Trophoblast cell (in vitro differentiated cells and primary cell): ENCODE measurements around the gene ITGA6.

Experiments
- DNase-seq, 2 donors: peaks; one replicate each; pipeline ENCODE4 v3.0.0-alpha.2; 2016
- H2AFZ ChIP-seq: 2 replicates; pipeline ENCODE4 v1.6.1; 2013; ENCODE audit warnings: low read length, moderate library complexity, mild to moderate bottlenecking; ENCODE audit not compliant: insufficient read depth, poor library complexity
- H2AK5ac ChIP-seq: 2 replicates; pipeline ENCODE4 v1.6.1; 2013; ENCODE audit warnings: mild to moderate bottlenecking, low read length
- H2BK120ac ChIP-seq: 2 replicates; pipeline ENCODE4 v1.6.1; 2013; ENCODE audit warnings: low read length, mild to moderate bottlenecking, moderate library complexity; ENCODE audit not compliant: insufficient read depth, poor library complexity
- H2BK12ac ChIP-seq: 2 replicates; pipeline ENCODE4 v1.6.1; 2013; ENCODE audit warnings: mild to moderate bottlenecking, low read length, moderate library complexity
- H2BK5ac ChIP-seq: 2 replicates; pipeline ENCODE4 v1.6.1; 2013; ENCODE audit warnings: low read length, low read depth, moderate library complexity, mild to moderate bottlenecking; ENCODE audit not compliant: poor library complexity
- H3K14ac ChIP-seq: 2 replicates; pipeline ENCODE4 v1.6.1; 2013; ENCODE audit warnings: mild to moderate bottlenecking, low read length
- H3K18ac ChIP-seq: 2 replicates; pipeline ENCODE4 v1.6.1; 2013; ENCODE audit warnings: mild to moderate bottlenecking, low read length
- H3K23ac ChIP-seq: 2 replicates; pipeline ENCODE4 v1.6.1; 2013; ENCODE audit warnings: low read length
- H3K27ac ChIP-seq: 2 replicates; pipeline ENCODE4 v1.5.1; 2013; ENCODE audit warnings: low read depth, mild to moderate bottlenecking, inconsistent platforms, low read length, moderate library complexity
- H3K27me3 ChIP-seq: 2 replicates; pipeline ENCODE4 v1.6.1; 2013; ENCODE audit warnings: inconsistent platforms, mild to moderate bottlenecking, low read length, moderate library complexity; ENCODE audit not compliant: insufficient read depth
- H3K36me3 ChIP-seq, 2 experiments: 1 replicate in 1 of 2; 2 replicates in 1 of 2; pipeline ENCODE4 v1.6.1; 2013; ENCODE audit warnings: low read length in 2 of 2, mild to moderate bottlenecking in 2 of 2, moderate library complexity in 1 of 2; ENCODE audit not compliant: insufficient read depth in 2 of 2, control insufficient read depth in 1 of 2
- H3K4ac ChIP-seq: 2 replicates; pipeline ENCODE4 v1.6.1; 2013; ENCODE audit warnings: low read depth, mild to moderate bottlenecking, low read length, moderate library complexity
- H3K4me1 ChIP-seq, 2 experiments: 1 replicate in 1 of 2; 2 replicates in 1 of 2; pipeline ENCODE4 v1.6.1; 2013; ENCODE audit warnings: low read length in 2 of 2, mild to moderate bottlenecking in 2 of 2, moderate library complexity in 1 of 2; ENCODE audit not compliant: insufficient read depth in 2 of 2, control insufficient read depth in 1 of 2
- H3K4me2 ChIP-seq: 2 replicates; pipeline ENCODE4 v1.6.1; 2013; ENCODE audit warnings: inconsistent platforms, mild to moderate bottlenecking, low read length, moderate library complexity
- H3K4me3 ChIP-seq: 2 replicates; pipeline ENCODE4 v1.5.1; 2013; ENCODE audit warnings: mild to moderate bottlenecking, low read depth, low read length, inconsistent platforms
- H3K79me1 ChIP-seq: one replicate; pipeline ENCODE4 v1.6.1; 2013; ENCODE audit warnings: low read length
- H3K79me2 ChIP-seq: 2 replicates; pipeline ENCODE4 v1.6.1; 2013; ENCODE audit warnings: low read length, mild to moderate bottlenecking; ENCODE audit not compliant: control insufficient read depth, insufficient read depth, poor library complexity
- H3K9ac ChIP-seq: 2 replicates; pipeline ENCODE4 v1.6.1; 2013; ENCODE audit warnings: mild to moderate bottlenecking, low read length
- H3K9me3 ChIP-seq: 2 replicates; pipeline ENCODE4 v1.6.1; 2013; ENCODE audit warnings: low read depth, mild to moderate bottlenecking, control low read depth, inconsistent platforms, low read length; ENCODE audit not compliant: insufficient read depth
- H4K12ac ChIP-seq: 2 replicates; pipeline ENCODE4 v1.6.1; 2013; ENCODE audit warnings: low read depth, mild to moderate bottlenecking, low read length, moderate library complexity
- H4K8ac ChIP-seq: 2 replicates; pipeline ENCODE4 v1.6.1; 2013; ENCODE audit warnings: low read depth, mild to moderate bottlenecking, low read length, moderate library complexity
- H4K91ac ChIP-seq: one replicate; pipeline ENCODE4 v1.6.1; 2013; ENCODE audit warnings: low read depth, mild to moderate bottlenecking, low read length, moderate library complexity
- WGBS: extraction: QIAGEN DNeasy Blood & Tissue Kit; methylation state at CpG from one replicate; pipeline ENCODE4 v1.1.7; 2013; ENCODE audit warnings: missing lambda C conversion rate; ENCODE audit not compliant: insufficient read length, insufficient coverage; ENCODE audit errors: extremely low coverage; 5-methylcytosine and 5-hydroxymethylcytosine counted together

Gene ITGA6

DNA sequence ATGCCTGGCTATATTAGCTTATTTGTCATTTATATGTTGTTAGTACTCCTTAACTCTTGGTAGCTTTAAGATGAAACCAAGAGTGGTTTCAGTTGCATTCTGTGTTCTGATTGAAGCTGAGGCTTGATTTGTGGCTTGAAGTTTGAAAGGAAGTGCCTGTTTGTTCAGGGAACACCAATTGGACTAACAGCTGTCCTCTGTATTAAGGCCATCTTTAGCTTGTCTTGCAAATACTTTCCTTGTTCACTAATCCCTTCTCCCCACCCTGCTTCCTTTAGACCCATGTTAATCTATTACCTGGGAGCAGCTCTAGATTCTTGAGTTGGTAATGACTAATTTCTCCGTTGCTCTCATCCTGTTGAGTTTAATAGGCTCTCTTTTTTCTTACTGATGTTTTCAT, 13.4 kb downstream of the ITGA6 start:
- Histone ChIP-seq H3K23ac (no peak overlapping the region), H3K9ac (no peak overlapping the region), H2AK5ac (no peak overlapping the region), H2BK12ac (no peak overlapping the region), H3K36me3 (peaks cover 0 to 2% of the 10 kb centered on the region in 2 experiments), H3K4me2 (no peak overlapping the region), H3K79me1 (no peaks in the 10 kb centered on the region), H3K4me1 (peaks cover 0 to 19% of the 10 kb centered on the region in 2 experiments), H2AFZ (no peak overlapping the region), H3K27me3 (no peaks in the 10 kb centered on the region), H3K4me3 (no peak overlapping the region), H2BK5ac (no peak overlapping the region), H3K27ac (no peak overlapping the region), H4K91ac (no peak overlapping the region), H3K79me2 (no peaks in the 10 kb centered on the region), H3K9me3 (no peaks in the 10 kb centered on the region), H4K8ac (no peak overlapping the region), H2BK120ac (no peak overlapping the region), H4K12ac (no peak overlapping the region), H3K18ac (no peak overlapping the region), H3K4ac (no peak overlapping the region), H3K14ac (no peak overlapping the region)
- no CpG with 5 or more reads among the region's 1 CpG for WGBS
- DNase-seq = no peak

DNA sequence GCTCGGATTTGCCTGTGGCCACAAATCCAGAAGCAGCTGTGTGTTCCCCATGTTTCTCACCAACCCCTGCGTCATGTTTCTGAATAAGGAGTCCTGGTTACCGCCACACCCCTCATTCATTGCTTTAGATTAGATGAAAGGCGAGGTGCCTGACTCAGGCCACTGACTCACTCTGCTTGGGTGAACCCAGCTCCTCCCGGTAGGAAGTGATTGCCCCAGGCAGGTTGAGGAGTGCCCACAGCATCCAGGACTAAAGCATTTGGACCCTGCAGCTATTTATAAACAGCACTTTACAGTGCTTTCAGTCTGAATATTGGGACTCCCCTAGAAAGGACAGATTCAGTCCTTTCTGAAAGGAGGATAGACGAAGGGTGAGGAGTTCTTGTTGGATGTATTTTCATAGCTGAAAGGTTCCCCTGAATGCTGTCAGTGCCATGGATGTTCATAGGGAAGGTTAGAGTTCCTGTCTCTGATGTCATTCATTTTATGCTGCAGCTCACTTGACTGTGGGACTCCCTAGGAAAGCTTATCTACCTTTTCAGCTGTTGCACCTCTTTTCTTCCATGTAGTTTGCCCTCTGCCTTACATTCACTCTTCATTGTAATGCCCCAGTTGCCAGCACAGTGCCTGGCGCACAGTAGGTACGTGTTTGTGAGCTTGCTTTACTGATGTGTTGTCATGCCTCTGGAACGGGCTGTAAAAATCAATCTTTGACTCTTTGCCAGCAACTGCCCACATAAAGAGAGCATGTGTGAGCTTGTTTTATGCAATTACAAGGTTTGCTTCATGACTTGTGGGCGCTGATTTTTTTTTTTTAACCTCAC, 14.9 kb downstream of the ITGA6 start:
- no peak overlapping the region for H3K4ac ChIP-seq

DNA sequence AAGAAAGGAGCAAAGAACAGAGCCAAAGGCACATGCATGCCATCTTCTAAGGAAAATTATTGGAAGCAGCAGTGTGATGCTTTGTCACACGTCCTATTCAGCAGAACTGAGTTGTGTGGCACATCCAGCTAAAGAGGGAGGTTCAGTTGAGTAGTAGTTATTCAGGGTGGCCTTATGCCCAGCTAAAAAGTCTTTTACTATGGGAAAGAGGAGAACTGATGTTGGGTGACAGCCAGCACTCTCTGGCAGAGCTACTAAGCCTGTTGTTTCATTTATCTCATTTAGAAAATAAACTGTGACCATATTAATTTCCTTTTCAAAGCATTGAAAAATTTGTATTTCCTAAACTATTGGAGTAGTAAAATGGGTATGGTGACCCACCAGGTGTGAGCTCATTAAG, 18.5 kb downstream of the ITGA6 start:
- no CpG with 5 or more reads among the region's 1 CpG for WGBS
- no peak overlapping the region for H4K12ac ChIP-seq
- H4K91ac ChIP-seq = no peak overlapping the region
- no peaks in the 10 kb centered on the region for H3K27me3 ChIP-seq
- H2BK120ac ChIP-seq = no peak overlapping the region
- no peak overlapping the region for H3K18ac ChIP-seq
- no peak overlapping the region for H2AFZ ChIP-seq
- H2BK5ac ChIP-seq = no peak overlapping the region
- DNase-seq = no peak
- H2BK12ac ChIP-seq = no peak overlapping the region
- no peak overlapping the region for H3K4ac ChIP-seq
- peaks cover 8 to 20% of the 10 kb centered on the region in 2 experiments for H3K4me1 ChIP-seq
- H3K79me1 ChIP-seq = no peaks in the 10 kb centered on the region
- H2AK5ac ChIP-seq = no peak overlapping the region
- H3K4me3 ChIP-seq = no peak overlapping the region
- H3K36me3 ChIP-seq = no peaks in the 10 kb centered on the region
- no peaks in the 10 kb centered on the region for H3K9me3 ChIP-seq
- H4K8ac ChIP-seq = no peak overlapping the region
- no peak overlapping the region for H3K27ac ChIP-seq
- H3K23ac ChIP-seq = no peak overlapping the region
- no peak overlapping the region for H3K9ac ChIP-seq
- no peak overlapping the region for H3K4me2 ChIP-seq
- no peak overlapping the region for H3K14ac ChIP-seq
- H3K79me2 ChIP-seq = no peaks in the 10 kb centered on the region

More for the DNA sequence above, 14.9 kb downstream of the ITGA6 start:
- H4K8ac ChIP-seq = no peak overlapping the region
- H4K91ac ChIP-seq = no peak overlapping the region
- DNase-seq = peak; percentile 97 to 99
- no peak overlapping the region for H3K4me3 ChIP-seq
- no peak overlapping the region for H3K9ac ChIP-seq
- H3K9me3 ChIP-seq = no peaks in the 10 kb centered on the region
- H2AK5ac ChIP-seq = no peak overlapping the region
- H2BK12ac ChIP-seq = no peak overlapping the region
- H3K27me3 ChIP-seq = no peaks in the 10 kb centered on the region
- H3K23ac ChIP-seq = no peak overlapping the region
- no peak overlapping the region for H2AFZ ChIP-seq
- H3K27ac ChIP-seq = no peak overlapping the region
- no peaks in the 10 kb centered on the region for H3K79me2 ChIP-seq
- H2BK120ac ChIP-seq = no peak overlapping the region
- H3K4me1 ChIP-seq = peaks cover 0 to 16% of the 10 kb centered on the region in 2 experiments
- H4K12ac ChIP-seq = no peak overlapping the region
- H2BK5ac ChIP-seq = no peak overlapping the region
- H3K18ac ChIP-seq = no peak overlapping the region
- H3K14ac ChIP-seq = no peak overlapping the region
- H3K79me1 ChIP-seq = no peaks in the 10 kb centered on the region
- peaks cover 0 to 2% of the 10 kb centered on the region in 2 experiments for H3K36me3 ChIP-seq
- WGBS = no CpG with 5 or more reads among the region's 10 CpGs
- H3K4me2 ChIP-seq = no peak overlapping the region

DNA sequence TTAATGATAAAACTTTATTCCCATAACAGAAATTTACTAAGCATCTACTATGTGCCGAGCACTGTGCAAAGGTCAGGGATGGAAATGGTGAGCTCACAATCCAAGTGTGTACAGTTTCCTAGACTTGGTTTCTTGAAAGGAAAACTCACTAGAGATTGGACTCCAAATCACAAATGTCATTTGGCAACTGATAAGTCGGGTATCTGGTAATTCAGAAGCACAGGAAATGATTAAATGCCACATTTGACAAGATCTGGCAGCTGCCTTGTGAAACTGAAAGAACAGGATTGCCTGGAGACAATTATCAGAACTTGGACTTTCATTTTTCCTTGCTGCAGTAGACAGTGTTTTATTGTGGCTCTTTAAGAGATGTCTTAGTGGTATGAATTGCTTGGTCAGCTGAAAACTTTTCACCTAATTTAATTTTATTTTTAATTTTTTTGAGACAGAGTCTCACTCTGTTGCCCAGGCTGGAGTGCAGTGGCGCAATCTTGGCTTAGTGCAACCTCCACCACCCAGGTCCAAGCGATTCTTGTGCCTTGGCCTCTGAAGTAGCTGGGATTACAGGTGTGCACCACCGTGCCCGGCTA, 19.2 kb downstream of the ITGA6 start:
- no peaks in the 10 kb centered on the region for H3K9me3 ChIP-seq

More for the DNA sequence above, 19.2 kb downstream of the ITGA6 start:
- no peak overlapping the region for H3K4me3 ChIP-seq
- no CpG with 5 or more reads among the region's 6 CpGs for WGBS
- H4K8ac ChIP-seq = no peak overlapping the region
- H2BK12ac ChIP-seq = no peak overlapping the region
- H3K79me1 ChIP-seq = no peaks in the 10 kb centered on the region
- H2BK5ac ChIP-seq = no peak overlapping the region
- H3K27me3 ChIP-seq = no peaks in the 10 kb centered on the region
- no peak overlapping the region for H2AK5ac ChIP-seq
- no peak overlapping the region for H3K27ac ChIP-seq
- H3K9ac ChIP-seq = no peak overlapping the region
- H3K4me1 ChIP-seq = peaks cover 8 to 20% of the 10 kb centered on the region in 2 experiments
- H3K4me2 ChIP-seq = no peak overlapping the region
- DNase-seq = peak in 1 of 2 donors; percentile 47
- H3K36me3 ChIP-seq = no peaks in the 10 kb centered on the region
- H3K23ac ChIP-seq = no peak overlapping the region
- H3K18ac ChIP-seq = no peak overlapping the region
- H4K12ac ChIP-seq = no peak overlapping the region
- H4K91ac ChIP-seq = no peak overlapping the region
- H3K79me2 ChIP-seq = no peaks in the 10 kb centered on the region
- no peak overlapping the region for H3K14ac ChIP-seq
- no peak overlapping the region for H3K4ac ChIP-seq
- H2AFZ ChIP-seq = no peak overlapping the region
- H2BK120ac ChIP-seq = no peak overlapping the region
